ENCODE data around the gene PPY. TPM values are rescaled to one million over a fixed set of nuclear protein-coding genes. Genes with fewer than 3 reads are reported as not detected.

PPY gene
- total RNA-seq, 4 donors from 2014 or later: not detected

DNA sequence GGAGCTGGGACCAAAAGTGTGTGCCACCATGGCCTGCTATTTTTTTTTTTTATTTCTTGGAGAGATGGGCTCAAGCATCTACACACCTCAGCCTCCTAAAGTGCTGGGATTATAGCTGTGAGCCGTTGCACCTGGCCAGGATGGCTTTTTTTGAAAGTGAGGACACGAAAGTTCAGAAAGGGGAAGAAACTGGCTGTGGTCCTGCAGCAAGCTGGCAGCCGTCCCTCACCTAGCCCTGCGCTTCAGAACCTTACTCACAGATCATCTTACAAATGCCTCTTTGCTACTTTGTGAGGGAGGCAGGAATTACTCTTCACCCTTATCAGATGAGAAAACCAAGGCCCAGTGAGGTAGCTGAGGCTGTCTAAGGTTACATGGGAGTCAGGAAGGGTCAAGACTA lies 4.5 kb upstream of the PPY start:
- TF ChIP-seq, protein P1, sequence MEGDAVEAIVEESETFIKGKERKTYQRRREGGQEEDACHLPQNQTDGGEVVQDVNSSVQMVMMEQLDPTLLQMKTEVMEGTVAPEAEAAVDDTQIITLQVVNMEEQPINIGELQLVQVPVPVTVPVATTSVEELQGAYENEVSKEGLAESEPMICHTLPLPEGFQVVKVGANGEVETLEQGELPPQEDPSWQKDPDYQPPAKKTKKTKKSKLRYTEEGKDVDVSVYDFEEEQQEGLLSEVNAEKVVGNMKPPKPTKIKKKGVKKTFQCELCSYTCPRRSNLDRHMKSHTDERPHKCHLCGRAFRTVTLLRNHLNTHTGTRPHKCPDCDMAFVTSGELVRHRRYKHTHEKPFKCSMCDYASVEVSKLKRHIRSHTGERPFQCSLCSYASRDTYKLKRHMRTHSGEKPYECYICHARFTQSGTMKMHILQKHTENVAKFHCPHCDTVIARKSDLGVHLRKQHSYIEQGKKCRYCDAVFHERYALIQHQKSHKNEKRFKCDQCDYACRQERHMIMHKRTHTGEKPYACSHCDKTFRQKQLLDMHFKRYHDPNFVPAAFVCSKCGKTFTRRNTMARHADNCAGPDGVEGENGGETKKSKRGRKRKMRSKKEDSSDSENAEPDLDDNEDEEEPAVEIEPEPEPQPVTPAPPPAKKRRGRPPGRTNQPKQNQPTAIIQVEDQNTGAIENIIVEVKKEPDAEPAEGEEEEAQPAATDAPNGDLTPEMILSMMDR (IDR thresholded peaks at IDR 0.05; ENCODE audit: low read depth): no peak

DNA sequence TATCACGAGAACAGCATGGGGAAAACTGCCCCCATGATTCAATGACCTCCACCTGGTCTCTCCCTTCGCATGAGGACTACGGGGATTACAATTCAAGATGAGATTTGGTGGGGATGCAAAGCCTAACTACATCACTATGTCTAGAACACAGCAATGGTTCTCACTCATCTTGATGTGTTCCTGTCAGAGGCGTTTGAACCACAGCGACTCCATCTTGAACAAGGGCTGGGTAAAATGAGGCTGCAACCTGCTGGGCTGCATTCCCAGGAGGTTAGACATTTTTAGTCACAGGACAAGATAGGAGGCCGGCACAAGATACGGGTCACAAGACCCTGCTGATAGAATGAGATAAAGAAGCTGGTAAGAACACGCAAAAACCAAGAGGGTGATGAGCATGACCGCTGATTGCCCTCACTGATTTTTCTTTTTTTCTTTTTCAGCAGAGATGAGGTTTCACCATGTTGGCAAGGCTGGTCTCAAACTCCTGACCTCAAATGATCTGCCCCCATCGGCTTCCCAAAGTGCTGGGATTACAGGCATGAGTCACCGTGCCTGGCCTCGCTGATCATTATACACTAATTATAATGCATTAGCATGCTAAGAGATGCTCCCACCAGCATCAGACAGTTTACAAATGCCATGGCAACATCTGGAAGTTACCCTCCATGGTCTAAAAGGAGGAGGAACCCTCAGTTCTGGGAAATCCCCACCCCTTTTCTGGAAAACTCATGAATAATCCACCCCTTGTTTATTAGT lies 3.0 kb upstream of the PPY start:
- TF ChIP-seq, protein P1 (IDR thresholded peaks at IDR 0.05; ENCODE audit: low read depth): no peak

DNA sequence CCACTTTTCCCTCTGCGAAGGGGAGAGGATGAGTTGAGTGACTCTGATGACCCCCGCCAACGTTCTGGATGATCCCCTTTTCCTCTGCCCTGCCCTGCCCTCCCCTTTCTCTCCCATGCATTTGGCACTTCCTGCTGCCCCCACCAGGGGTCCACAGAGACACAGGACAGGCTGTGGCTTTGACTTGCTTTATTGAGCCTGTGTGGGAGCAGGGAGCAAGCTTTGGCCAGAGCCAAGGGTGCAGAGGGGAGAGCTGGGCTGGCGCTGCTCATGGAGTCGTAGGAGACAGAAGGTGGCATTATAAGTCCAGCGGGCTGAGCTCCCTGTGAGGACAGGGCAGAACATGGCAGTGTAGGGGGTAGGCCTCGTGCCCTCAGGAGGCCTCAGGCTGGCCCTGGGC lies 1.6 kb downstream of the PPY start:
- TF ChIP-seq, protein P1 (IDR thresholded peaks at IDR 0.05; ENCODE audit: low read depth): no peak

DNA sequence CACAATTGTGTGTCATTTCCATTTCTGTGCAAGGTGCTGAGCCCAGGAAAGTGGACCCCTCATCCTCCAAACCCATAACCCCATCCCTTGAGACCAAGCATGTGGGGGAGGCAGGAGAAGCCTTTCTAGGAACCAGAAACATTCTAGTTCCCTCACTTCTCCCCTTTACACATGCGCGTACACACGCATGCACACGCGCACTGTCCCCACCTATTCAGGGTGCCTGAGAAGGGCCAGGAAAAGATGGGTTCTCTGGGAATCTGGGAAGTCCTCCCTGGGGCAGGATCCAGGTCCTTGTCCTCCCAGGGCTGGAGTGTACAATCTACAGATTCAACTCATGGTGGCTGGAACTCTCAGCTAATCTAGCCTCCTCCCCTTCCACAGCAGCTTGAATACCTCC lies 2.4 kb downstream of the PPY start:
- TF ChIP-seq, protein P1 (IDR thresholded peaks at IDR 0.05; ENCODE audit: low read depth): no peak

DNA sequence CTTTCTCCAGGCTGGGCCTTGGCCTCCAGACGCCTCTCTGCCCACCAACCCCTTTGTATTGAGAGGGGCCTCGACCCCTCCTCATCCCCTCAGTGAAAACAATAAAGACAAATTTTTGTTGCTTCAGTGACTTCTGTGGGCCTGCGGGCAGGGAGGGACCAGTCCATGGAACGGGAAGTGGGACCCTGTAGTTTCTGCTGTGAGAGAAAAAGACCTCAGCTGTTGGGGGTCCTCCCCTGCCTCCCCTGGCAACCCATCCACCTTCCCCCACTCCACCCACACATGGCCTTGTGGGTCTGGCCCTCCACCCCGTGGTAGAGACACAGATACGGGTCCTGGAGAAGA lies 3.5 kb downstream of the PPY start:
- TF ChIP-seq, protein P1 (IDR thresholded peaks at IDR 0.05; ENCODE audit: low read depth): no peak

DNA sequence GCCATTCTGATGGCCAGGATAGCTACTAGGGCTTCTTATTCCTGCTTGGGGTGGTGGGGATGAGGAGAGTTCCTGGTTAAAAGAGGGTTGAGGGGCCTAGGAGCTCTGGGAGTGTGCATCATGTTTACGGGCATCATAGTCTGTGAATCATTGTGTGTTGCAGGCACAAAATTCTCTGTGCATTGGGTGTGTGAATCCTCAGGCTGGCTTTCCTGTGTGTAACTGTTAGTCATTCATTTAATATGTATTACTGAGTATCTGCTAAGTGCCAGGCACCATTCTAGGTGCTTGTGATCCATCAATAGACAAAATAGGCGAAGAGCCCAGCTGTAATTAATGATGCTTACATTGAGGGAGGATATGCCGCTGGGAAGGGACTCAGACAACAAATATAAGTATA lies 5.8 kb downstream of the PPY start:
- TF ChIP-seq, protein P1 (IDR thresholded peaks at IDR 0.05; ENCODE audit: low read depth): no peak

DNA sequence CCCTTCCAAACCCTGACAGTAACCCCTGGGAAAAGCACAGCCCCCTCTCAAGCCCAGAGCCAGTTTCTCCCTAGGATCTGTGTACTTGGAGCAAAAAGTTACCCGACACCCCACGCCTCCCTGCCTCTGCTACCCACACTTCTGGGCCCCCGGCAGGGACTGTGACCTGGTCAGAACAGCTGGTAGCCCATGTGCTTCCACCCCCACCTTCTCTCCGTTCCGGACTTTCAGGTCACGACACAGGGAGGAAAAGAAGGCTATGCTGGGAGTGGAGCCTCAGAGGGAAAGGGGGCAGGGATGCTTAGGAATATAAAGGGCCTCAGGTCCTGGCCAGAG lies 6.4 kb downstream of the PPY start:
- TF ChIP-seq, protein P1 (IDR thresholded peaks at IDR 0.05; ENCODE audit: low read depth): no peak
